ENCODE measurements around the gene EXOC3. TPM values are rescaled to one million over a fixed set of nuclear protein-coding genes. Genes with fewer than 3 reads are reported as not detected.

EXOC3 gene
- total RNA-seq, 2 donors from 2014 or later = 38.6 to 53.7 TPM

DNA sequence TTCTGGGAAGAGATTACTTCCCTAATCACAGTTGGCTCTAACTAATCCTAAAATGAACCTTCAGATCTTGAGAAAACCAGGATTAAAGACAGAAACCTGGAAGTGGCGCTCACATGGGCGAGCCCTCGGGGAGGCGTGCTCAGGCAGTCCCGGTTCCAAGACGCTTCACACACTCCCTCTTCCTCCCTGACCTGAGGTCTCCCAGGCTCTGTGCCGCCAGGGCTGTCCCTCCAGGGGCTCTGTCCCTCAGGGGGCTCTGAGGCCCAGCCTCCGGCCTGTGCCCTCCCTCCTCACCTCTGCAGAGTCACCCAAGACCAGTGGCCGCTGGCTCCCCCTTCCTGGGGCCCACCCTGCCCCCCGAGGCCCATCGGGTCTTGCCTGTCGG lies 71.1 kb downstream of the EXOC3 start:
- WGBS, 2 experiments (ENCODE audit: insufficient coverage in 1 of 2, insufficient read length in 1 of 2) = 90 to 93% methylated on average over 8 to 12 of the region's 12 CpGs
- peaks cover 29% of the 10 kb centered on the region for H3K27me3 Mint-ChIP-seq (ENCODE audit: insufficient read depth)

DNA sequence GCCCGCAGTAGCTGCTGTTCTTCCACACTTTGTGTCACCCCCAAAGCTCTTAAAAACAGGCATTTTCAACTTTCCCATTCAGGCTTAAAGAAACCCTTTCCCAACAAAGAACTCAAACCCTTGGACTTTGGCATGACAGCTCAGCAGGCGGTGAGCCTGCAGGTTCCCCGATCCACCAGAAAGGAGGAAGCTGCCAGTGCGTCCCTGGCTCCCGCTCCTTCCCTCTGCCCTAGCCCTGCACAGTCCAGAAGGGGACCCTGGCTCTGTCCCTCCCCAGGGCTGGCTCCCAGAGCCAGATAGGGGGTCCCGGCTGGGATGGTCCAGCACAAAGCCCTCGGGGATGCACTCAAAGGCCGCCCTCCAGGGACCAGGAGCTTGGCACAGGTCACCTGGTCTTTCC lies 71.7 kb downstream of the EXOC3 start:
- WGBS, 2 experiments (ENCODE audit: insufficient coverage in 1 of 2, insufficient read length in 1 of 2) = 64 to 82% methylated on average over 3 to 8 of the region's 8 CpGs
- TF ChIP-seq, protein P1, sequence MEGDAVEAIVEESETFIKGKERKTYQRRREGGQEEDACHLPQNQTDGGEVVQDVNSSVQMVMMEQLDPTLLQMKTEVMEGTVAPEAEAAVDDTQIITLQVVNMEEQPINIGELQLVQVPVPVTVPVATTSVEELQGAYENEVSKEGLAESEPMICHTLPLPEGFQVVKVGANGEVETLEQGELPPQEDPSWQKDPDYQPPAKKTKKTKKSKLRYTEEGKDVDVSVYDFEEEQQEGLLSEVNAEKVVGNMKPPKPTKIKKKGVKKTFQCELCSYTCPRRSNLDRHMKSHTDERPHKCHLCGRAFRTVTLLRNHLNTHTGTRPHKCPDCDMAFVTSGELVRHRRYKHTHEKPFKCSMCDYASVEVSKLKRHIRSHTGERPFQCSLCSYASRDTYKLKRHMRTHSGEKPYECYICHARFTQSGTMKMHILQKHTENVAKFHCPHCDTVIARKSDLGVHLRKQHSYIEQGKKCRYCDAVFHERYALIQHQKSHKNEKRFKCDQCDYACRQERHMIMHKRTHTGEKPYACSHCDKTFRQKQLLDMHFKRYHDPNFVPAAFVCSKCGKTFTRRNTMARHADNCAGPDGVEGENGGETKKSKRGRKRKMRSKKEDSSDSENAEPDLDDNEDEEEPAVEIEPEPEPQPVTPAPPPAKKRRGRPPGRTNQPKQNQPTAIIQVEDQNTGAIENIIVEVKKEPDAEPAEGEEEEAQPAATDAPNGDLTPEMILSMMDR (conservative IDR thresholded peaks at IDR 0.05) = no peak
- Mint-ChIP-seq H3K36me3 (ENCODE audit: low read depth) (no peaks in the 10 kb centered on the region), H3K27ac (no peak overlapping the region), H3K27me3 (ENCODE audit: insufficient read depth) (peaks cover 29% of the 10 kb centered on the region), H3K4me3 (no peak overlapping the region), H3K4me1 (peaks cover 13% of the 10 kb centered on the region), H3K9me3 (no peaks in the 10 kb centered on the region)
- H3K36me3 ChIP-seq (ENCODE audit: control insufficient read depth, insufficient read depth, low read length) = no peaks in the 10 kb centered on the region
- H3K27me3 ChIP-seq (ENCODE audit: control insufficient read depth, insufficient read depth, low read length, poor library complexity, severe bottlenecking) = peaks cover 24% of the 10 kb centered on the region
- H3K4me1 ChIP-seq (ENCODE audit: control insufficient read depth, insufficient read depth, low read length) = peaks cover 6% of the 10 kb centered on the region
- H3K4me3 ChIP-seq (ENCODE audit: low read length) = no peak overlapping the region
- no peak overlapping the region for H3K9ac ChIP-seq (ENCODE audit: extremely low read depth, low read length, poor library complexity, severe bottlenecking)
- no peak overlapping the region for H3K27ac ChIP-seq (ENCODE audit: low read depth, low read length)
- H3K9me3 ChIP-seq (ENCODE audit: control insufficient read depth, low read length) = no peaks in the 10 kb centered on the region
- no peak for DNase-seq

More for the DNA sequence above, 71.1 kb downstream of the EXOC3 start:
- Histone ChIP-seq H3K27ac (ENCODE audit: low read depth, low read length) (no peak overlapping the region), H3K36me3 (ENCODE audit: control insufficient read depth, insufficient read depth, low read length) (no peaks in the 10 kb centered on the region), H3K9me3 (ENCODE audit: control insufficient read depth, low read length) (no peaks in the 10 kb centered on the region), H3K4me1 (ENCODE audit: control insufficient read depth, insufficient read depth, low read length) (peaks cover 6% of the 10 kb centered on the region), H3K4me3 (ENCODE audit: low read length) (no peak overlapping the region), H3K27me3 (ENCODE audit: control insufficient read depth, insufficient read depth, low read length, poor library complexity, severe bottlenecking) (peaks cover 24% of the 10 kb centered on the region), H3K9ac (ENCODE audit: extremely low read depth, low read length, poor library complexity, severe bottlenecking) (no peak overlapping the region)
- no peak for DNase-seq
- Mint-ChIP-seq H3K4me3 (no peak overlapping the region), H3K9me3 (no peaks in the 10 kb centered on the region), H3K4me1 (peaks cover 13% of the 10 kb centered on the region), H3K27ac (no peak overlapping the region), H3K36me3 (ENCODE audit: low read depth) (no peaks in the 10 kb centered on the region)
- TF ChIP-seq, protein P1 (conservative IDR thresholded peaks at IDR 0.05) = no peak

DNA sequence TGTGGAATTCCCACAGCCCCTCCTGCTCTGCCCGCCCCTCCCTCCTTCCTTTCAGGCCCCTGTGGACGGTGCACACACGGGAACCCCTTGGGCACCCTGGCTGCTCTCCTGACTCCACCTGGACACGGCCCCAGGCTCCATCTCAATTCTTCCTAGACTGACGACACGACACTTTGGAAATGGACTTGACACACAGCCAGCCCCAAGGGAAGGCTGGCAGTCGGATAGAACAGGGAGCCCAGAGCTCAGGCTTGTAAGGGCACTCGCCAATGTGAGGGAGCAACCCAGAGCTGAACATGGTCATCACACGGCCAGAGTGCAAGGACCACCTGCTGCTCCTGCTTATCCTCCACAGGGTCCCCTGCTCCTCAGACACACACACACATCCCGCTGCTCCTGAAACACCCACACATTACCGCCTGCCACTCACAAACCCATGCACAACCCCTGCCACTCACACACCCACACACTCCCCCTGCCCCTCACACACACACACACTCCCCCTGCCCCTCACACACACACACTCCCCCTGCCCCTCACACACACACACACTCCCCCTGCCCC lies 72.4 kb downstream of the EXOC3 start:
- H3K4me1 ChIP-seq (ENCODE audit: control insufficient read depth, insufficient read depth, low read length) = peaks cover 6% of the 10 kb centered on the region
- H3K9me3 ChIP-seq (ENCODE audit: control insufficient read depth, low read length) = no peaks in the 10 kb centered on the region
- WGBS, 2 experiments (ENCODE audit: insufficient coverage in 1 of 2, insufficient read length in 1 of 2) = 76 to 79% methylated on average over 6 to 11 of the region's 11 CpGs
- H3K4me3 ChIP-seq (ENCODE audit: low read length) = no peak overlapping the region
- no peaks in the 10 kb centered on the region for H3K9me3 Mint-ChIP-seq
- peaks cover 24% of the 10 kb centered on the region for H3K27me3 ChIP-seq (ENCODE audit: control insufficient read depth, insufficient read depth, low read length, poor library complexity, severe bottlenecking)
- no peak overlapping the region for H3K27ac ChIP-seq (ENCODE audit: low read depth, low read length)
- DNase-seq = no peak
- no peaks in the 10 kb centered on the region for H3K36me3 ChIP-seq (ENCODE audit: control insufficient read depth, insufficient read depth, low read length)
- H3K9ac ChIP-seq (ENCODE audit: extremely low read depth, low read length, poor library complexity, severe bottlenecking) = no peak overlapping the region
- H3K36me3 Mint-ChIP-seq (ENCODE audit: low read depth) = no peaks in the 10 kb centered on the region
- H3K4me1 Mint-ChIP-seq = peaks cover 13% of the 10 kb centered on the region
- peaks cover 25% of the 10 kb centered on the region for H3K27me3 Mint-ChIP-seq (ENCODE audit: insufficient read depth)
- TF ChIP-seq, protein P1 (conservative IDR thresholded peaks at IDR 0.05) = no peak
- no peak overlapping the region for H3K27ac Mint-ChIP-seq
- no peak overlapping the region for H3K4me3 Mint-ChIP-seq
